ACHN (cell line): ENCODE data around the gene NCOA5.
A peak's percentile ranks its signal among the peaks of the same experiment; 100 is the strongest.

ENCODE experiments used
- DNase-seq: peaks from one replicate; pipeline ENCODE4 v3.0.0-alpha.2; 2015
- in situ Hi-C: cut with HindIII; loops from 2 replicates; pipeline ENCODE4 v1.10.0; 2017; ENCODE audit warnings: low sequenced_read_pairs, low pct_ligation_motif_present, low pct_unique_long_range_greater_than_20kb

NCOA5 gene

DNA sequence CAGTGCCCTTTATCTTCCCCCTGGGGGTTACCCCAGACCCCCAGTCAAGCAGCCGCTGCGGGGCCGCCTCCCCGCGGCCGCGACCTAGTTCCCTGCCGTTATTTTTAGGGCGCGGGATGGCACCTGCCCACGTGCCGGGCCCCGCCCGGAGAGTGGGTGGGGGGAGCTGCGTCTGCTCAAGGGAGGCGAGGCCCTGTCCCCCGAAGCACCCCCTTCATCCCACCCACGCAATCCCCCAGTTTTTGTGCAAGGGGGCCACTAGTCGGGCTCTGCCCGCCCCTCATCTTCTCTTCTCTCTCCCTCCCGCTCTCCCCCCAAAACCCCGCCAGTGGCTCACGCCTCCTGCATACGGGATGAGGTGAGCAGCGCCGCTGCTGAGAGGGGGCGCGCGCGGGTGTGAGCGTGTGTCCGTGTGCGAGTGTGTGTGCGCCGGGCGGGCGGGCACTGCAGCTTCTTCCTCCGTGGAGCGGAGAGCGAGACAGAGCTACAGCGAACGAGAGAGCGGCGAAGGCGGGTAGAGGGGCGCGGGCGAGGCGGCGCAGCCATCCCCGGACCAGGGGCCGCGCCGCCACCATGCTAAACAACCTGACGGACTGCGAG, 60.9 kb downstream of the NCOA5 start, which contains the start of gene SLC12A5:
Gene SLC12A5 (plus strand): TSS at position 444 of the 600 bp plus-strand sequence. CDS start 130 bp downstream, at position 574.
- no peak for DNase-seq
- in situ Hi-C loops, result no loop called here

DNA sequence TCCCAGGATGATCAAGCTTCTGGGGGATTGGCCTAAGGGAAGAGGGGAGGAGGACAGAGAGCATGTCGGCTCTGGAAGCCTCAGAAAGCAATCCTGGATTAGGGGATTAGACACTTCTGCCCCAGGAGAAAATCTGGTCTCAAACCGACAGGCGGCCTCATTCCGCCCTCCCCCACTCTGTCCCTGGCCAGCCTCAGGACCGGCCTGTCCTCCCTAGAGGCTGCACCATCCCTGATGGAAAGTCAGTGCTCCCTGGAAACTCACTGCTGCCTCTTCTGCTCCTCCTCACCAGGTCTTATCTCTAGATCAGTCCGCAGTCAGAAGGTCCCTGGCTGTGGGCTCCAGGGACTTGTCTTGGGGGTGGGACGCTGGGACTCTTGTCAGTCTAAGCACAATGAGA, 61.7 kb downstream of the NCOA5 start:
- no peak for DNase-seq
- in situ Hi-C loops, result no loop called here

DNA sequence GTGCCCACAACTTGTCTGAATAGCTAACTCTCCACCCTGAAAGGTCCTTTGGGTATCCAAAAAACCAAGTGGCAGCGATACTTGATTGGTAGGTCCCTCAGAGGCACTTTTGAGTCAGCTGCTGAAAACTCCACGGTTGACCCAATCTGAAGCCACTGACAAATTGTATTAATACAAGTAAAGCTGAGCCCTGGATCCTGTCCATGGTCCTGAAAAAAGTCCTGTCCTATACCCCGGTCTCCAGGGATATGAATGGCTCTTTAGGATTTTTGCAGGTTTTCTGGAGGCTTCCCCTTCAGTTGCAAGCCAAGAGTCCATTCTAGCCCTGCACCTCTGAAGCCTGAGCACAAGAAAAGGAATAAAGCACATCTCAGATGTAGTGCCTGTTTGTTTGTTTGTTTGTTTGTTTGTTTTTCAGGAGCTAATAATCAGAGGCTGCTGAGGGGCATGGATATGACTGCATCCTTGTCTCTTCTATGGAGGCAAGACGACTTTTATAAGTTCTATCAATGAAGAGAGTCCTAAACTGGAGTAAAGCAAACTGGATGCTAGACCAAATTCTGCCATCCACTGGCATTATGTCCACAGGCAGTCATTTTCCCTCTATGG, 62.4 kb downstream of the NCOA5 start:
- in situ Hi-C loops, result no loop called here
- DNase-seq, result peak; percentile 65

DNA sequence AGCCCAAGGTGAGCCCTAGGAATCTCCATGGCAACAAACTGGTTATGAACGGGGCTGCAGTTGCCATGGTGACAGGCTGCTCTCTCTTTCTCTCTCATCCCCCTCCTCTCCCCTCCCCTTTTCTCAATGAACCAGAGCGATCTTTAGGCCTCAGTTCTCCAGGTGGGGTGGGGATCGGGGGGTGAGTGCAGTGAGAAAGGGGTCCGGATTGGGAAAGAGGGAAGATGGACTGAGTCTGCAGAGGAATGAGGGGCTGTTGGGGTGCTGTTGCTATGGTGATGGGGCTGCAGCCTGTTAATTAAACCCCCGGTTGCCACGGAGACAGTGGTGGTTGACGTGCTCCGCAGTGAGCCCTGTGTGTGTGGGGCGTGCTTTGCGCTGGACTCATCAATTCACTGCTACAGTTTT, 64.4 kb downstream of the NCOA5 start:
- in situ Hi-C loops, result no loop called here
- DNase-seq, result no peak

DNA sequence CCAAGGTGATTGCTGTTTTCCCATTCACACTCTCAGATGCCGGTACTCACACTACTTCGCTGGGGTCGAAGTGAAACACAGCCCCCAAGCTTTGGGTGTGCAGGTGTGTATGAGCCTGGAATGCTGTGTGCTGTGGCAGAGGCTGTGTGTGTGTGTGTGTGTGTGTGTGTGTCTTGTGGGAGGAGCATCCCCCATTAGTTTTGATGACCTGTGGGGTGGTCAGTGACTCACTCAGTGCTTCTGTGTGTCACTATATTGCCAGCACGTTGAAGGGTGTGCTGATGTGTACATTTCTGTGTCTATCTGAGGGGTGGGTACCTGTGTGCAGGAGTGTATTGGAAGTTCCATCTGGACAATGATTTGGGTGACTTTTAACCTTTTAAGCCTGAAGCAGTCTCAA, 65.8 kb downstream of the NCOA5 start:
- in situ Hi-C loops, result no loop called here
- no peak for DNase-seq

DNA sequence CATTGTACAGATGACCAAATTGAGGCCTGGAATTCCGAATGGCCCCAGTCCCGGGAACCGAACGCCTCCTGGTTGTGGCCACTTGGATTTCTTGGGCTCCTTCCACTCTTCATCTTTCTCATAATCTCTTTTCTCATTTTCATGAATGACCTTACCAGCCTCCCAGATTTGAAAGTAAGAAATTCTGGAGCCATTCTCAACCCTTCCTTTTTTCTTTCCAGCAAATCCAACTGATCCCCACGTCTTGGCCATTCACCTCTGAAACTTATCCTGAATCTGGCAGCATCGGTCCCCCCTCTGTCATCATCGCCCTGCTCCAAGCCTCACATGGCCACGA, 66.6 kb downstream of the NCOA5 start:
- in situ Hi-C loops, result no loop called here
- DNase-seq, result no peak

DNA sequence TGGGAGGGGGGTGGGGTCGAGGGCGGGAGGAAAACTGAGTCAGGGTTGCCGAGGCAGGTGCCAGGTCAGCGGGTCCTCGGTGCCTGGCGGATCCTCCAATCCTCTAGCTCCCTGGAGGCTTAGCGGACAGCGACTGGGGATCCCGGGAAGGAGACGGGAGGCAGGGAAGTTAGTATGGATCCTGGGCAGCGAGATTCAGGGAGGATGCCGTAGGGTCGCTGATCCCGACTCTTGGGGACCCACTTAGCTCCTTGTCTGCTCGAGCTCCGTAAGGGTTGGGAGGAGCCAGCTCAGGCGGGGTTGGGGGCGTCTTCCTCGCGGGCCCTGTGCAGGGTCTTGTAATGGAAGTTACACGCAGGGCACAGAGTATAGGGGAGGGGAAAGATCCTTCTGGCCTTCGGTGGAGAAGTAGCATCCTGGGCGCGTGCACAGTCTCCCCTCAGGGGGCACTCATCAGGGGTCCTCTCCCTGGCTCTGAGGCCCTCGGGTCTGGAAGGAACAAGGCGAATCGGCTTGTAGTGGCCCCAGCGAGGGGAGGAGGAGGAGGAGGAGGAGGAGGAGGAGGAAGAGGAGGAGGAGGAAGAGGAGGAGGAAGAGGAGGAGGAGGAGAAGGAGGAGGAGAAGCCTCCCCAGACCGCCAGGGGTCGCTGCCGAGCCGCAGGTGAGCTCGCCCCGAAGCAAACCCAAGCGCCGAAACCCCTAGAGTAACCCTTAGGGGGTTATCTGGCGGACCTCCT, 67.2 kb downstream of the NCOA5 start:
- peak; percentile 49 for DNase-seq
- in situ Hi-C loops, result no loop called here

DNA sequence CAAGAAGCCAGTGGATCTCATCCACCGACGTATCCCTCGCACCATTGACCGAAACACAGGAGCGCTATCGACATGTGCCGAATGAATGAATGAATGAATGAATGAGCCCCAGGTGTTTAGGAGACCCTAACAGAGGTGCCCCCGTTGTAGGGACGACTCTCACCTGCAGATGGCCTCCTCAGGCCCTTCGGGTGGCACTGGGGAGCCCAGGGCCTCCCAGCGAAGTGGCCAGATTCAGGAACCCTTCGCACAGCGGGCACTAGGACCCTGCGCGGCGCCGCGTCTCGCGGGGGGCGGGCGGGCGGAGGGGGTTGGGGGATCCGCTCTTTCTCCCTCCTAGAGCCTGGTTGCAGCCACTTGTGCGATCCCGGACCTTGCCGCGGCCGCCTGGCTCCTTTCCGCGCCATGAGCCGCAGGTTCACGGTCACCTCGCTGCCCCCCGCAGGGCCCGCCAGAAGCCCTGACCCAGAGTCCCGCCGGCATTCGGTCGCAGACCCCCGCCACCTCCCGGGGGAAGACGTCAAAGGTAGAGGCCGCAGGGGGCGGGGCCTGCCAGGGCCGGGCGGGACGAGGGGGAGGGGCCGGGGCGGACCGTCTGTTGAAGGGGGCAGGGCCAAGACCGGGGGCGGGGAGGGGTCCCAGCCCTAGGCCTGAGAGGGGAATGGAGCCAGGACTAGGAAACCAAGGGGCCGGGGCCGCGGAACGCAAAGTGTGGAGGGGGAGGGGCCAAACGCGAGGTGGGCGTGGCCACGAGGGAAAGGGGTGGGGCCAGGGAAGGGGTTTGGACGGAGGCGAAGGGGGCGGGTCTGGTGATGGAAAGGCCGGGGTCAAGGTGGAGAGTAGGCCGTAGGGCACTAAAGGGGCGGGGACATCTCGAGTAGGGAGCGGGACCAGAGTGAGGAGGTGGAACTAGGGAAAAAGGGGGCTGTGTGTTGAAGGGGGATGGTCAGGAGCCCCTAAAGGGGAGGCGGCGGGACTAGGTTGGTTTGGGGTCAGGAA, 68.1 kb downstream of the NCOA5 start:
- peak; percentile 67 for DNase-seq
- in situ Hi-C loops, result no loop called here

DNA sequence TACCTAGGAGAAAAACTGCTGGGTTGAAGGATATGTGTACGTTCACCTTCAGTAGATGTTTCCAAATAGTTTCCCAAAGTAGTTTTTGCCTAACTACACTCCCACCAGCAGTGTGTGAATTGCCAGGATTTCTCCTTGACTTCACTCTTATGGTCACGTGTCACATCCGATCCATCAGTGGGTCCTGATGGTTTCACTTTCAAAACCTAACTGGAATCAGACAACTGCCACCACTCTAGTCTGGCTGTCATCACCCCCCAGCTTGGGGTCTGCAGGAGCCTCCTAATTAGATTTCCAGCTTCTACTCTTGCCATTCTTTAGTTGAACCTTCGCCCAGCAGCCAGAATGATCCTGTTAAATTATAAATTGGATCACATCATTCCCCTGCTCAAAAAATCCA, 69.2 kb downstream of the NCOA5 start:
- in situ Hi-C loops, result no loop called here
- DNase-seq, result no peak

DNA sequence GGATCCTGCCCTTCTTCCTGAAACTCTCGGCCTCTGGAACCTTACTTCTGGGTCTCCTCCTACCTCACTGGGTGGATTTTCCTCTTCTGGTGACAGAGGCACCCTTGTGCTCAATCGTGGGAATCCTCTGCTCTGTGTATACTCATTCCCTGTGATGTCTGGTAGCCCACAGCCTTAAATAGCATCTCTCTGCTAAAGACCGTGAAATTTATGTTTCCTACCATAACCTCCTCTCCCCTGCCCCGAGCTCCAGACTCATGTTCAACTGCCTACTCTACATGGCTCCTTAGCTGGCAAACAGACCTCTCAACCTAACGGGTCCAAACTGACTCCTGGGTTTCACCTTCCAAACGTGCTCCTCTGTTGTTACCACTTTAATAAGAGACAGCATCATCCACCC, 71.2 kb downstream of the NCOA5 start:
- in situ Hi-C loops, result no loop called here
- no peak for DNase-seq

DNA sequence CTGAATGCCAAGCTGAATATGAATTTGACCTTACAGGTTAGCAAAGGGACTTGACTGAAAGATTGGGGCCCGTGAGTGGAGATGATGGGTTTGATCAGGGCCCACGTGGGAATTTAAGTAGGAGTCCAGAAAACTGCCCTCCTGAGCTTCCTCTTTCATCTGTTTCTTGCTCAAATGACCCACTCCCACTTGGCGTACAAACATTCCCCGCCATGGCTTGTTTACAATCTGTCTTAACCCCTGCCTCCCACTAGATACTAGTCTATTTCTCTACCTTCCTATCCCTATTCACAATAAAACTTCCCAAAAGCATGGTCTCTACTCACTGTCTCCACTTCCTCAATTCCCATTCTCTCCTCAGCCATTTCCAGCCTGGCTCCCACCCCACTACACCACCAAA, 71.7 kb downstream of the NCOA5 start:
- no peak for DNase-seq
- in situ Hi-C loops, result no loop called here

DNA sequence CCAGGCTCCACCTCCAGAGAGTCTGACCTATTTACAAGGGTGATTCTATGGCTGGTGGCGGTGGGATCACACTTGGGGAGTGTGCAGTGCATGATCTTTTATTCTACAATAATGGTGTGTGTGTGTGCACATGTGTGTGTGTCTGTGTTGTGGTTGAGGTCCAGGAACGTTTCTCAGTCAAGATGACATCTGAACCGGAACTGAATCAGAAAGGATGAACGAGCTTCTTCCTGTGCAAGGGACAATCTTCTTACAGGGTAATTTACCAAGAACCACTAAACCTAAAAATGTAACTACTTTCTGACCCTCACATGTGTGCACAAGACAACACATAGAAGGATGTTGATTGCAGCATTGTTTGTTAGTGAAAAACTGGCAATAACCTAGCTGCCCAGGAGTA, 72.5 kb downstream of the NCOA5 start:
- DNase-seq, result no peak
- in situ Hi-C loops, result no loop called here

DNA sequence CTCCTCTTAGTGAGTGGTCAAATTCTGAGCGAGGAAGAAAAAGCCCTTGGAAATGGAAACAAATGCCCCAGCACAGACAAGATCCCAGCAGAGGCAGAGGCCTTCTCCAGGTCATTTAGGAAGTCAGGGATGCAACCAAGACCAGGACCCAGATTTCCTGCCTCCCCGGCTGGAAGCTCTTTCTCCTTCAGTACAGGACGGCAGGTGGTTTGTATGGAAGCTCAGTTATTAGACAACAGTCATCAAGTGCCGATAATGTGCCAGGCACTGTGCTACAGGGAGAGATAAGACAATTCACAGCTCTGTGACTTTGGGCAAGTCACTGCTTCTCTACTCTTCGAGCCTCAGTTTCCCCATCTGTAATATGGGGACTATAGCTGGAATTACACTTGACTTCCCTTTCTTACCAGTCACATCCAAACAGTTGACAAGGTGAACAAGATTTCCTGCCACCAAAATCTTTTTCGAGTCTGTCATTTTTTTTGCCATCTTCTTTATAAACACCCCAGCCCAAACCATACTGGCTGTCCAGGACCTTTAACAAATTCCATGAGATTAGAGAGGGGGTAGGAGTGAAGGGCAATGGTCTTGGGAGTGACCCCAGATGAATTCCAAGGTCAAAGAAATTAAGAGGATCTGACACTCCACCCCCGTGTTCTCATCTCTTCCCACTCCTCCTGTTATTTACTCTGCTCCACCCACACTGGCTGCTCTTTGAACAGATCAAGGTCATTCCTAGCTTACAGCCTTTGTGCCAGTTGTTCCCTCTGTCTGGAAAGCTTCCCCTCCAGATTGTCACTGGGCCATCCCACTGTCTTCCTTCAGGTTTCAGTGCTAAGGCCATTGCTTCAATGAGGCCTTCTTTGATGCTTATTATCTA, 75.0 kb downstream of the NCOA5 start:
- no peak for DNase-seq
- in situ Hi-C loops, result no loop called here

DNA sequence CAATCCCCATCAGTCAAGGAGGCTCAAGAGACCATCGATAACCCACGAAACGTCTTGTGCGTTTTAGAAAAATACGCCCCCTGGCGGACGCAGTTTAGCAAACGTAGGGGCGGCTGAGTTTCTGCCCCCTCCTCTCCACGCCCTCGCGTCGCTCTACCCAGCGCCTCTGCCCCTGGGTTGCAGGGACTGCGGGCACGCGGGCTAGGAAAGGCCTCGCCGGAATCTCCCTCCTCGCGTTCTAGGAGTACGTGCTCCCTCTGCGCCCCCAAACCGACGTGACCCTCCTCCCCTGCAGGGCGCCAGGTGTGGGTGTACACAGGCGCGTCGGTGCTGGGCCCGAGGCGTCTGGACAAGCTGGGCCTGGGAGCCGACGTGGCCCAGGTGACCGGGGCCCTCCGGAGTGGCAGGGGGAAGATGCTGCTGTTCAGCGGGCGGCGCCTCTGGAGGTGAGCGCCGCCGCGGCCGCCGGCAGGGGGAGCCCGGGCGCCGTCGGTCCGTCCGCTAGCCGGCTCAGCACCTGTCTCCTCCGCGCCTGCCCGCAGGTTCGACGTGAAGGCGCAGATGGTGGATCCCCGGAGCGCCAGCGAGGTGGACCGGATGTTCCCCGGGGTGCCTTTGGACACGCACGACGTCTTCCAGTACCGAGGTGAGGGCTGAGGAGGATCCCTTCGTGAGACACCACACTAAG, 75.8 kb downstream of the NCOA5 start:
- DNase-seq, result peak; percentile 52
- in situ Hi-C loops, result no loop called here

DNA sequence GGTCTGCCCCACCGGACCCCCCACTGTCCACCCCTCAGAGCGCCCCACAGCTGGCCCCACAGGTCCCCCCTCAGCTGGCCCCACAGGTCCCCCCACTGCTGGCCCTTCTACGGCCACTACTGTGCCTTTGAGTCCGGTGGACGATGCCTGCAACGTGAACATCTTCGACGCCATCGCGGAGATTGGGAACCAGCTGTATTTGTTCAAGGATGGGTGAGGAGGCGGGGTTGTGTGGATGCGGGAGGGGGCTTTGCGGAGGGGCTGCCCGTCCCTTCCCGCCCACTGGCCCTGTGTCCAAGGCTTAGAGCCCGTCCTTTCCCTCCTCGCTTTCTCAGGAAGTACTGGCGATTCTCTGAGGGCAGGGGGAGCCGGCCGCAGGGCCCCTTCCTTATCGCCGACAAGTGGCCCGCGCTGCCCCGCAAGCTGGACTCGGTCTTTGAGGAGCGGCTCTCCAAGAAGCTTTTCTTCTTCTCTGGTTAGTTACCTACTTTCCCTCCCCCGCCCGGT, 76.4 kb downstream of the NCOA5 start:
- no peak for DNase-seq
- in situ Hi-C loops, result no loop called here

DNA sequence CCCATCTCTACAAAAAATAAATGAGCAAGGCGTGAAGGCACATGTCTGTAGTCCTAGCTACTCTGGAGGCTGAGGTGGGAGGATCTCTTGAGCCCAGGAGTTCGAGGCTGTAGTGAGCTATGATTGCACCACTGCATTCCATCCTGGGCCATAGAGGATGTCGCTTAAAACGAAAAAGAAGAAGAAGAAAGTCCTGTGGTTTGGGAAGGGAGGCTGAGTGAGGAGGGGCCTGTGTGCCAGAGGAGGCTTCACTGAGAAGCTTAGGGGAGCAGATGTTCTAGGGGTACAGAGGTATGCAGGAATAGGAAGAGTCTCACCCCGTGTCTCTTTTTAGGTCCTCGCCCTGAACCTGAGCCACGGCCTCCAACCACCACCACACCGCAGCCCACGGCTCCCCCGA, 76.8 kb downstream of the NCOA5 start:
- DNase-seq, result no peak
- in situ Hi-C loops, result no loop called here
